IMR-90 (cell line): ENCODE data around the gene PODXL2.

Experiments used
- CEBPB ChIP-seq: IDR thresholded peaks from 2 replicates; pipeline ENCODE4 v1.6.1; 2012; ENCODE audit warnings: low read depth, low read length, improper control_type of control experiment
- CTCF ChIP-seq: conservative IDR thresholded peaks from 2 replicates; pipeline ENCODE4 v1.5.1; 2012; ENCODE audit warnings: mild to moderate bottlenecking, low read depth, low read length, improper control_type of control experiment

- TF ChIP-seq CTCF (no peak), CEBPB (no peak)
These were observed 16.5 kb downstream of the PODXL2 start for GRCh38 chr3:127645371-127646015.
